HUDEP-2 (cell line): ENCODE data around the gene KIF5B.
"Not testable (repeated sequence)": the region's sequence is repeated elsewhere in the genome, so short reads cannot be mapped to it uniquely, and the experiment has no call there.

Experiments
- DNase-seq, 76 experiments: peaks; one replicate each; lab custom pipeline; 2025; ENCODE audit not compliant: unreplicated experiment in 76 of 76; lab: John Stamatoyannopoulos, UW

KIF5B gene

GRCh38 chr10:32023264-32023663 lies 33.0 kb downstream of the KIF5B start:
- no peak for DNase-seq

GRCh38 chr10:32017044-32017443 lies 39.2 kb downstream of the KIF5B start:
- DNase-seq: no peak

GRCh38 chr10:32015386-32015785 lies 40.8 kb downstream of the KIF5B start:
- no peak for DNase-seq

- DNase-seq: no peak
These were observed 49.2 kb downstream of the KIF5B start for GRCh38 chr10:32007026-32007425.

GRCh38 chr10:32005050-32005449 lies 51.2 kb downstream of the KIF5B start:
- peak in 53 of 76 experiments; percentile 2 to 70 (median 31) for DNase-seq

- peak in 4 of 76 experiments; percentile 3 to 25 (median 6) for DNase-seq
These were observed 52.0 kb downstream of the KIF5B start for GRCh38 chr10:32004161-32004591.

GRCh38 chr10:32002531-32002930 lies 53.7 kb downstream of the KIF5B start:
- no peak for DNase-seq

- DNase-seq: no peak
These were observed 55.3 kb downstream of the KIF5B start for GRCh38 chr10:32000937-32001336.

GRCh38 chr10:31999836-32000235 lies 56.4 kb downstream of the KIF5B start:
- no peak for DNase-seq

- no peak for DNase-seq
These were observed 57.1 kb downstream of the KIF5B start for GRCh38 chr10:31999070-31999660.

- DNase-seq: no peak
These were observed 61.3 kb downstream of the KIF5B start for GRCh38 chr10:31994926-31995325.

GRCh38 chr10:31990937-31991336 lies 65.3 kb downstream of the KIF5B start:
- no peak for DNase-seq

- not testable (repeated sequence) for DNase-seq
These were observed 68.4 kb downstream of the KIF5B start for GRCh38 chr10:31987786-31988185.

GRCh38 chr10:31982111-31982510 lies 74.1 kb downstream of the KIF5B start:
- DNase-seq: no peak

- no peak for DNase-seq
These were observed 75.8 kb downstream of the KIF5B start for GRCh38 chr10:31980471-31980870.

- not testable (repeated sequence) for DNase-seq
These were observed 77.2 kb downstream of the KIF5B start for GRCh38 chr10:31979071-31979470.

GRCh38 chr10:31978156-31978483 lies 78.1 kb downstream of the KIF5B start:
- DNase-seq: no peak

- DNase-seq: no peak
These were observed 78.6 kb downstream of the KIF5B start for GRCh38 chr10:31977440-31978155.

GRCh38 chr10:31975157-31975765 lies 81.0 kb downstream of the KIF5B start:
- no peak for DNase-seq

GRCh38 chr10:31974434-31975124 lies 81.6 kb downstream of the KIF5B start:
- no peak for DNase-seq

- peak in 74 of 76 experiments; percentile 6 to 95 (median 70) for DNase-seq
These were observed 83.6 kb downstream of the KIF5B start for GRCh38 chr10:31972519-31973041.
